Fibroblast of lung (primary cell): ENCODE results near the gene CHRND. TPM values are rescaled to one million over a fixed set of nuclear protein-coding genes. Genes with fewer than 3 reads are reported as not detected.

Experiments used
- DNase-seq, 2 donors: peaks; one replicate each; pipeline versions ENCODE4 v3.0.0 to v3.0.0-alpha.2; 2010; ENCODE audit warnings: low read depth in 2 of 2
- H2AFZ ChIP-seq: 2 replicates; pipeline ENCODE4 v1.5.1; 2012; ENCODE audit warnings: low read length, control low read depth, inconsistent platforms
- H3K27ac ChIP-seq: 2 replicates; pipeline ENCODE4 v1.5.1; 2011; ENCODE audit warnings: low read length, control low read depth; ENCODE audit not compliant: insufficient read depth
- H3K27me3 ChIP-seq: 2 replicates; pipeline ENCODE4 v1.5.1; 2011; ENCODE audit warnings: mild to moderate bottlenecking, low read length; ENCODE audit not compliant: control insufficient read depth, insufficient read depth
- H3K36me3 ChIP-seq: 2 replicates; pipeline ENCODE4 v1.5.1; 2011; ENCODE audit warnings: low read length; ENCODE audit not compliant: control insufficient read depth, insufficient read depth
- H3K4me1 ChIP-seq: 2 replicates; pipeline ENCODE4 v1.5.1; 2011; ENCODE audit warnings: low read length; ENCODE audit not compliant: control insufficient read depth, insufficient read depth; ENCODE audit errors: extremely low read depth
- H3K4me2 ChIP-seq: 2 replicates; pipeline ENCODE4 v1.5.1; 2011; ENCODE audit warnings: low read length, control low read depth; ENCODE audit not compliant: insufficient read depth; ENCODE audit errors: extremely low read depth
- H3K4me3 ChIP-seq, 4 experiments: fragments of 200-600 bp in 1 of 4; sonication (generic) in 1 of 4; replicated peaks in 1 of 4; 2 replicates each; pipeline ENCODE4 v1.5.1; 2011 to 2016; ENCODE audit warnings: low read length in 4 of 4, low read depth in 3 of 4, mild to moderate bottlenecking in 3 of 4, control low read depth in 2 of 4, inconsistent platforms in 1 of 4, mixed read lengths in 1 of 4; ENCODE audit not compliant: insufficient read depth in 1 of 4; ENCODE audit errors: control extremely low read depth in 1 of 4
- H3K79me2 ChIP-seq: 2 replicates; pipeline ENCODE4 v1.5.1; 2012; ENCODE audit warnings: mild to moderate bottlenecking, low read length, inconsistent platforms; ENCODE audit not compliant: control insufficient read depth, insufficient read depth
- H3K9ac ChIP-seq: 2 replicates; pipeline ENCODE4 v1.5.1; 2011; ENCODE audit warnings: mild to moderate bottlenecking, low read length, control low read depth; ENCODE audit not compliant: insufficient read depth
- H3K9me3 ChIP-seq: 2 replicates; pipeline ENCODE4 v1.5.1; 2012; ENCODE audit warnings: low read depth, low read length; ENCODE audit not compliant: control insufficient read depth, insufficient read depth
- H4K20me1 ChIP-seq: 2 replicates; pipeline ENCODE4 v1.5.1; 2011; ENCODE audit warnings: low read length; ENCODE audit not compliant: control insufficient read depth, insufficient read depth; ENCODE audit errors: extremely low read depth
- CTCF ChIP-seq, 2 donors: IDR thresholded peaks in 1 of 2; conservative IDR thresholded peaks in 1 of 2; 1 replicate in 1 of 2; 2 replicates in 1 of 2; pipeline ENCODE4 v1.5.1; 2011 to 2012; ENCODE audit warnings: low read length in 2 of 2, control low read depth in 1 of 2, inconsistent platforms in 1 of 2, low read depth in 1 of 2, mild to moderate bottlenecking in 1 of 2
- EZH2 ChIP-seq: IDR thresholded peaks from 2 replicates; pipeline ENCODE4 v1.5.1; 2012; ENCODE audit warnings: low read length, control low read depth, mild to moderate bottlenecking; ENCODE audit errors: missing control alignments
- polyA plus RNA-seq, 2 donors: library from polyadenylated mRNA; depleted of rRNA in 1 of 2; stranded (reverse) in 1 of 2; unstranded in 1 of 2; fragments of >200 nt; gene quantifications; 2 replicates each; pipeline ENCODE4 v1.2.1, GENCODE V29; 2011 to 2012; ENCODE audit warnings: missing spikeins in 1 of 2
- total RNA-seq: library from RNA; depleted of rRNA; stranded (reverse); fragments of >200 nt; gene quantifications from 2 replicates; pipeline ENCODE4 v1.2.1, GENCODE V29; 2014

The CHRND gene
- total and polyA plus RNA-seq, 2 donors (not counting 1 experiment from before 2014, with no cell fraction given), result not detected

DNA sequence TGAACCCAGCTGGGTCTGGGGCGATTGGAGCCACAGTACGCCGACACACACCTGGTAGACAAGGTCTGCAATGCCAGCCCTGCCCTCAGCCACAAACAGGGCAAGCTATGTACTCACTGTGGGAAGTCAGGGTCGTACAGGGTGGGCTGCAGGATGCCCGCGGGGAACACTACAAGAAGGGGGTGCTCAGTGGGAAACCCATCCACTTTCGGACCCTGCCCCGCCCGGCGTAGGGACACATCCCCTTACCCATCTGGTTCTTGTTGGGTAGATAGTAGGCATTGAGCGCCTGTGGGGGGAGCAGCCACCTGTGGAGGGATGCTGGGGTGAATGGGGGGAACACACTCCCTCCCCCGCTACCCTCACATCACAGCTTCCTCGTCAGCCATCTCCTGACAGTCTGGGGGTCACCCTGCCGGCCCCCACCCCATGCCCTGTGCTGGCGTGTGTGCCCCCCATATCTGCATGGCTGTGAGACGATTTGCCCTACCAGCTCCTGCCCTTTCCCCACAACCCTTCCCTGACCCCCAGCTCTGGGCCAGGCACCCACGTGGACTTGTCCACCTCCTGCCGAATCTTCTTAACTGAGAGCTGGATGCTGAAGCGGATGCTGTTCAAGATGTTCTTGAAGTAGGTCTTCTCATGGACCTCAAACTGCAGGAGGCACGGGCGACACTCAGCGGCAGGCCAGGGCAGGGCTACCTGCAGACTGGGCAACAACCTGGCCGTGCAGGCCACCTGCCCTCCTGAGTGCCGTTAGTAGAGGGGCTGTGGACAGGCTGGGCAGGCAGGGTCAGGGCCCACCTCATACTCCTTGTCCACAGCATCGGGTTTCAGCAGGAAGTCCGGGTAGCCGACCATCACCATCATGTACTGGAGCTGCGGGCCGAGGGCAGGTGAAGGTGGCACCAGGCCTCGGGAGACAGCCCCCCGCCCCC is 43.4 kb upstream of the CHRND start:
- Histone ChIP-seq H3K4me2 (no peak overlapping the region), H3K4me1 (no peaks in the 10 kb centered on the region), H2AFZ (no peak overlapping the region), H3K4me3 (no peak overlapping the region), H4K20me1 (no peaks in the 10 kb centered on the region), H3K9ac (no peak overlapping the region), H3K79me2 (no peaks in the 10 kb centered on the region), H3K27ac (no peak overlapping the region), H3K36me3 (no peaks in the 10 kb centered on the region), H3K27me3 (peaks cover 13% of the 10 kb centered on the region), H3K9me3 (no peaks in the 10 kb centered on the region)
- no peak for TF ChIP-seq CTCF (conservative IDR thresholded peaks at IDR 0.05 in 1 of 2, IDR thresholded peaks at IDR 0.05 in 1 of 2; ENCODE audit: low read depth in 1 of 2, low read length in 2 of 2)
- DNase-seq, result no peak

- Histone ChIP-seq H3K36me3 (no peaks in the 10 kb centered on the region), H2AFZ (no peak overlapping the region), H3K4me1 (no peaks in the 10 kb centered on the region), H3K4me2 (no peak overlapping the region), H3K9me3 (no peaks in the 10 kb centered on the region), H3K9ac (no peak overlapping the region), H4K20me1 (no peaks in the 10 kb centered on the region), H3K4me3 (no peak overlapping the region), H3K27ac (no peak overlapping the region), H3K79me2 (no peaks in the 10 kb centered on the region), H3K27me3 (peaks cover 16% of the 10 kb centered on the region)
- no peak for DNase-seq
- TF ChIP-seq EZH2, result no peak
- no peak for TF ChIP-seq CTCF (conservative IDR thresholded peaks at IDR 0.05 in 1 of 2, IDR thresholded peaks at IDR 0.05 in 1 of 2; ENCODE audit: low read depth in 1 of 2, low read length in 2 of 2)
Observed at GRCh38 chr2:232483311-232483922, 42.5 kb upstream of the CHRND start.

DNA sequence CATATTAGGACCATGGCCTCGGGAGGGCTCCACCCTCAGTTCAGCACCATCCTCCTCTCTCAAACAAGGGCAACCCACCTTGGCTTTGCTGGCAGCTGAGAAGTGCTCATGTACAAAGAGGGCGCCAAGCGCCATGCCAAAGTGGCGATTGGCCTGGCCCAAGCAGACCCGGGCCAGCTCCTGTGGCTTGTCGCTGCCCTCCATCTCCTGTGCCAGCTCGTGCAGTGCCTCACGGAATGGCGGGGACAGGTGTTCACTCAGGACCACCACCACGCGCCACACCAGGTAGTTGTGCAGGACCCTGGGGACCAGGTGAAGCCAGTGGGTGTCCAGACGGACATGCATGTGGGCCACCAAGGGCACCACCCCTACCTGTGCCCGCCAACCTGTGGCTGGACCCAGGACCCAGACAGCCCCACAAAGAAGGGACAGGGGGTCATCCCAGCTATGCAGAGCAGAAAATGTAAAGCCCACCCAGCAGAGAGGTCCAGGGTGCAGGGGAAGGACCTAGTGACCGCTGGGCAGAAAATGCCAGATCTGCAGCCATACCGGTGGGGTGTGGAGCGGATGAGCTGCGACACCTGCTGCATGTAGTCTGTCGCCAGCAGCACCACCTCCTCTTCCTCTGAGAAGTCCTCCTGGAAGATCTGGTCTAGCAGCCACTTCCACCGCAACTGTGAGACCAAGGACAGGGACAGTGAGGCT is 41.9 kb upstream of the CHRND start:
- TF ChIP-seq EZH2 (no peak), CTCF (conservative IDR thresholded peaks at IDR 0.05 in 1 of 2, IDR thresholded peaks at IDR 0.05 in 1 of 2; ENCODE audit: low read depth in 1 of 2, low read length in 2 of 2) (no peak)

More for the DNA sequence above, 41.9 kb upstream of the CHRND start:
- H3K4me2 ChIP-seq, result no peak overlapping the region
- H3K9ac ChIP-seq, result no peak overlapping the region
- no peaks in the 10 kb centered on the region for H4K20me1 ChIP-seq
- DNase-seq, result no peak
- no peaks in the 10 kb centered on the region for H3K36me3 ChIP-seq
- peaks cover 21% of the 10 kb centered on the region for H3K27me3 ChIP-seq
- H3K79me2 ChIP-seq, result no peaks in the 10 kb centered on the region
- H3K27ac ChIP-seq, result no peak overlapping the region
- no peaks in the 10 kb centered on the region for H3K9me3 ChIP-seq
- H3K4me3 ChIP-seq, result no peak overlapping the region
- no peaks in the 10 kb centered on the region for H3K4me1 ChIP-seq
- H2AFZ ChIP-seq, result no peak overlapping the region
